Activated CD4-positive, alpha-beta memory T cell treated with anti-CD3 and anti-CD28 coated beads, Interleukin-2, amount 10 ng/mL, durations not matched to agents 7 days and 5 days (primary cell): ENCODE data around the gene BTAF1. TPM values are rescaled to one million over a fixed set of nuclear protein-coding genes. Genes with fewer than 3 reads are reported as not detected.

ENCODE experiments used
- CTCF ChIA-PET: fragments of 350-600 bp; sonication (Branson Sonifier 250); formaldehyde crosslinking; loops from one replicate; lab custom pipeline; 2021; ENCODE audit warnings: antibody characterized with exemption, inconsistent platforms; lab: Charles Lee
- POLR2A ChIA-PET: fragments of 350-600 bp; sonication (Branson Sonifier 250); formaldehyde crosslinking; loops from one replicate; lab custom pipeline; 2021; ENCODE audit warnings: antibody characterized with exemption; lab: Charles Lee
- DNase-seq: peaks from one replicate; pipeline ENCODE4 v3.0.0-alpha.2; 2020
- H3K27ac Mint-ChIP-seq: one replicate; pipeline ENCODE4 v1.8.0; 2021; ENCODE audit warnings: mild to moderate bottlenecking, mixed read lengths
- H3K27me3 Mint-ChIP-seq: one replicate; pipeline ENCODE4 v1.8.0; 2021; ENCODE audit warnings: mixed read lengths
- H3K36me3 Mint-ChIP-seq: one replicate; pipeline ENCODE4 v1.8.0; 2021; ENCODE audit warnings: low read depth, mixed read lengths
- H3K4me1 Mint-ChIP-seq: one replicate; pipeline ENCODE4 v1.8.0; 2021; ENCODE audit warnings: mixed read lengths
- H3K4me3 Mint-ChIP-seq: one replicate; pipeline ENCODE4 v1.8.0; 2021; ENCODE audit warnings: mild to moderate bottlenecking, mixed read lengths
- H3K9me3 Mint-ChIP-seq: one replicate; pipeline ENCODE4 v1.8.0; 2021; ENCODE audit warnings: mixed read lengths
- total RNA-seq, 2 experiments: library from RNA; stranded (reverse); gene quantifications; one replicate each; pipeline ENCODE4 v1.2.3, GENCODE V29; 2021

BTAF1 gene
- total RNA-seq, 2 experiments from 2014 or later, result 51.3 to 54.9 TPM

DNA sequence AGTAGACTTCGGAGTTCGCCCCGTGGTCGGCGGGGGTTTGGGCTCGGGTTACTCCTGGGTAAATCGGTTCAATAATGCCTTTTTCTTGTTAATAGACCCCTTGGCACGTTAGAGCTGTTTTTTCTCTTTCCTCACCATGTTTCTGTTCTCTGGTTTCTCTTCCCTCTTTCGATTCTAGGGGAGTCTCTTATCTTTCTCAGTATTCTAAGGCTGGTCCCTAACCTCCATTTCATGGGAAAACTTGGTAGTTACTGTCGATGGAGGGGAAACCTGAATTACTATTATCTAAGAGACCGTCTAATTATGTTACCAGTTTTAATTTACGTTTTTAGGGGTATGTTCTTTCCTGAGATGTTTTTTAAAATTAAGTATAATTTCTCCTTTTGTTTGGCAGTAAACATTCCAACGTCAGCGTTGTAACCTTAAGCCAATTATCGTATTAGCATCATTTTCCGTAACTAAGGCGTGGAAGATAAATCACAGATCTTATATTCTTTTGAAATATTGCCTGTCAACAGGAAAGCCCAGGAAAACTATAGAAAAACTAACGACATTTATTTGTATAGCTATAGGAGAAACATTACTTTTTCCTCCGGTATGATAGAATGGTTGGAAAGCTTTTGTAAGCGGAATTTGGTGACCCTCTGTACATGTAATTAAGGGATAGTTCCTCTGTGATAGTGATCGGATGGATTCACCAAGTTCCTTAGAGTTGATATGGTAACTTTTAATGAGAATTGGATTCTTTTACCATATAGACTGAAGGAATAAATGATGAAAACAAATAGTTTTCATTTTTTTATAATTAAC is 847 bp downstream of the BTAF1 start:
- Mint-ChIP-seq H3K4me1 (peaks cover 52% of the 10 kb centered on the region), H3K4me3 (peak overlapping the region; percentile 94), H3K27me3 (no peaks in the 10 kb centered on the region), H3K36me3 (peaks cover 20% of the 10 kb centered on the region), H3K27ac (peak overlapping the region; percentile 96), H3K9me3 (no peaks in the 10 kb centered on the region)
- DNase-seq, result no peak
- POLR2A ChIA-PET, result interaction anchor here (0.7 to 4.9 kb wide), 28 partner anchors 8 to 922 kb away, joined by 3 to 56 read pairs (median 6); partner anchors contain the start of genes CPEB3, FGFBP3, HECTD2 and KIF11
- CTCF ChIA-PET, result interaction anchor here (0.9 to 2.8 kb wide), 10 partner anchors 10 to 674 kb away, joined by 3 to 26 read pairs (median 4); partner anchors contain the start of gene FGFBP3

DNA sequence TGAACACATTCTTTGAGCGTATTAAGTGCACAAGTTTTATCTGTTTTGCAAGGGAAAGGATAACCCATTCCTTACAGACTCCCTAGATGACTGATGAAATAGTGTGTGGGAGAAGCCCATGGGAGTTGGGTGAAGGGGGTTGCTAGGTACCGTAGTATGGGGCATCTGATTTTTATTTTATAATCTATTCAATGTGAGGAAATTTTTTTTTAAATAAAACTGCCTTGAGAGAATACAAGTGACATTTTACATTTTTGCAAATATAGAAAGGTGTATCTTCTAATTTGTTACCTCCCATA is 1.4 kb downstream of the BTAF1 start:
- no peaks in the 10 kb centered on the region for H3K9me3 Mint-ChIP-seq
- CTCF ChIA-PET, result interaction anchor here (1.3 to 2.1 kb wide), 5 partner anchors 11 to 19 kb away, joined by 3 to 17 read pairs (median 5); partner anchors contain the start of gene FGFBP3

DNA sequence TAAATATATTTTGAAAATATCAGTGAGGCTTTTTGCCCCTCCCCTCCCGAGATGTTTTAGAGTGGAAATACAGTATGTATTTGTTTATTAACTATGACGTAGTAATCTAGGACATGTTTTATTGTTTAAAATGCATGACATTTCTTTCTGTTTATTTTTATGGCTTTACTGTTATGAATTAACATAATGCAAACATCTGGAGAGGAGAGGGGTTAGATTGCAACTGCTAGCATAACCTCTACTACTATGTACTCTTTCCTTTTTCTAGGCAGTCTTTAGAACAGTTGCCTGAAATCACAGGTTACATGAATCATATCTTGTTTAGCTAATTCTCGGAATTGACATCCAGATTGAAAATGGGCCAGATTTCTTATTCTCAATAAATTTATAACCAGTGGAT is 7.4 kb downstream of the BTAF1 start:
- Mint-ChIP-seq H3K4me3 (no peak overlapping the region), H3K36me3 (peaks cover 57% of the 10 kb centered on the region), H3K27me3 (no peaks in the 10 kb centered on the region), H3K9me3 (no peaks in the 10 kb centered on the region), H3K4me1 (peaks cover 51% of the 10 kb centered on the region), H3K27ac (no peak overlapping the region)
- CTCF ChIA-PET, result no interaction called here
- POLR2A ChIA-PET, result no interaction called here
- no peak for DNase-seq

More for the DNA sequence above, 1.4 kb downstream of the BTAF1 start:
- Mint-ChIP-seq H3K36me3 (peaks cover 20% of the 10 kb centered on the region), H3K27me3 (no peaks in the 10 kb centered on the region), H3K4me1 (peaks cover 52% of the 10 kb centered on the region), H3K27ac (no peak overlapping the region), H3K4me3 (peak overlapping the region; percentile 94)
- POLR2A ChIA-PET, result interaction anchor here (1.1 to 4.9 kb wide), 8 partner anchors 10 to 129 kb away, joined by 3 to 56 read pairs (median 11); partner anchors contain the start of gene FGFBP3
- no peak for DNase-seq

DNA sequence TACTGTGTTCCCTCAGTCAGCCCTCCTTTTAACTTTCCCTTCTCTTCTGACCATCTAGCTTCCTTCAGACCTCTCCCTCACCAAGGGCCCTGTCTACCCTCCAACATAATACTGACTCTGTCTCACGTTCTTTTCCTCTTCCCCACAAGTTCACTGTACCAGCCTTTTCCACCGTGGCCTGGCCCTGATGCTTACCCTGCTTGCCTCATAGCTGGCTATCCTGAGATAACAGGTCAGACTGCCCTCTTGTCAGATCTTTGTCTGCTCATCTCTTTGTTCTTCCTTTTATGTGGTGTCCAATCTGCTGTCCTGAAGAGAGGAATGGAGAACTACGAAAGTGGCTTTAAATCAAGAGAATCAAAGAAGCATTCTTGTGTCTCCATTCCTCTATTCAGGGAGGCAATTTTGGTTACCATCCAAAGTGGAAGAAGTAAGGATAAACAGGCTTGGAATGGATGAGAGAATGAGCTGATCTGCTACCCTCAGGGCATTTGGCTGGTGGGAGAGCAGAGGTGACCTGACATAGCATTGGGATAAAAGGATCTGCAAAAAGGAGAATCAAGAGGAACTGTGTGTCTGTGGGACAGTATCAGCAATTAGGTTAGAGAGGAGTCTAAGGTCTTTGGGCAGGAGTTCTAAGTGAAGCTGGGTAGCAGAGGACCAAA is 8.1 kb downstream of the BTAF1 start:
- POLR2A ChIA-PET, result interaction anchor here (0.5 to 2.6 kb wide), 5 partner anchors 8 to 44 kb away, joined by 3 to 18 read pairs (median 3); partner anchors contain the start of genes BTAF1 and FGFBP3
- Mint-ChIP-seq H3K4me1 (peaks cover 43% of the 10 kb centered on the region), H3K9me3 (no peaks in the 10 kb centered on the region), H3K36me3 (peaks cover 57% of the 10 kb centered on the region), H3K27me3 (no peaks in the 10 kb centered on the region), H3K27ac (no peak overlapping the region), H3K4me3 (no peak overlapping the region)
- no peak for DNase-seq
- CTCF ChIA-PET, result interaction anchor here (1.0 kb wide), 1 partner anchor 8 kb away, joined by 3 read pairs; the partner anchor contains the start of gene BTAF1

DNA sequence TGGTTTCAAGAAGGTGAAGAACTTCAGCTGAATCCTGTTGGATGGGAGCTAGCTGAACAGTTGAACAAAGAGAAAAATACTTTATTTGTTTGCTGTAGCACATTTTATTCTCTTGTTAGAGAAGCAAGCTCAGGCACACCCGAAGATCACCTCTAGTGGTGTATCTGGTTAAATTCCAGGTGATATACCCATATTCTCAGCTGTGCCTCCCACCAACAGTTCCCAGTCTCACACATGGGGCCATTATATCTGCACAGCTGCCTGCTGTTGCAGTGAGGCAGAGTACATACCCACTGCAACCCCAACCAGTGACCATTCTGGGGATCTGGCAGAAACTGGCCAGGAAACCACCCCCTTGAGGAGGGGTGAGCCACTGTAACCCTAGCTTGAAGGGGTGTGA is 9.2 kb downstream of the BTAF1 start:
- no peak overlapping the region for H3K27ac Mint-ChIP-seq
- POLR2A ChIA-PET, result interaction anchor here (0.9 to 2.6 kb wide), 3 partner anchors 9 to 46 kb away, joined by 3 to 18 read pairs (median 3); partner anchors contain the start of gene BTAF1
- H3K36me3 Mint-ChIP-seq, result peaks cover 60% of the 10 kb centered on the region
- H3K27me3 Mint-ChIP-seq, result no peaks in the 10 kb centered on the region
- H3K4me1 Mint-ChIP-seq, result peaks cover 39% of the 10 kb centered on the region
- no peak for DNase-seq
- no peak overlapping the region for H3K4me3 Mint-ChIP-seq
- no peaks in the 10 kb centered on the region for H3K9me3 Mint-ChIP-seq
- CTCF ChIA-PET, result interaction anchor here (0.8 to 1.0 kb wide), 3 partner anchors 8 to 25 kb away, joined by 3 read pairs; partner anchors contain the start of gene BTAF1

DNA sequence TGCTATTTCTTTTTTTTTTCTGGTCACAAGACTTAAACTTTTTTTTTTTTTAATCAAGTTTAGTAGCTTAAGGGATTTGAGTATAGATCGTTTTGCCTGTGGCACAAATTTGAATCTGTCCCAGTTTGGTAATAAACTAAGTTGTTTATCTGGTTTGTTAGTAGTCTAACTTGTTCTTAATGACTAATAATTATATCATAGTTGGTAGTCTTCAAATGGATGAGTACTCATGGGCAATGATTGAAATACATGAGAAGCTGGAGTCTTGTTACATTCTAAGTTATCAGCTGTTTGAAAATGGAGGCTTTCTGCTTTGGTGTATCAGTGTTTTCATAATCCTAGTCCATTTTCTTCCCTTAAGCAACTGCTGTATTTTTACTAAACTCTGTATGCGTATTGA is 12.3 kb downstream of the BTAF1 start:
- peaks cover 69% of the 10 kb centered on the region for H3K36me3 Mint-ChIP-seq

DNA sequence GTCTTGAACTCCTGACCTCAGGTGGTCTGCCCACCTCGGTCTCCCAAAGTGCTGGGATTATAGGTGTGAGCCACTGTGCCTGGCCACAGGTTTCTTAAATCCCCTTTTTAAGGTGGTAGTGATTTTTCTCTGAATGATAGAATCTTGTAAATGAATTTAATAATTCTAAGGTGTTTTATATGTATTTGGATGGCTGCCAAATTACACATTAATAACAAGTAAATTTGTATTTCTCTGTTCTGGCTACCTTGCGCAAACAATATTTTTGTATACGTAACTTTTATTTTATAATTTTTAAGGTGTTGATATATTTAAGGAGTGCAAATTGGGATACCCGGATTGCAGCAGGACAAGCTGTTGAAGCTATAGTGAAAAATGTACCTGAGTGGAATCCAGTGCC is 16.1 kb downstream of the BTAF1 start:
- DNase-seq, result no peak
- Mint-ChIP-seq H3K27ac (no peak overlapping the region), H3K9me3 (no peaks in the 10 kb centered on the region), H3K36me3 (peaks cover 53% of the 10 kb centered on the region), H3K27me3 (no peaks in the 10 kb centered on the region), H3K4me1 (peaks cover 14% of the 10 kb centered on the region), H3K4me3 (no peak overlapping the region)
- ChIA-PET POLR2A (interaction anchor here (2.0 kb wide), 1 partner anchor 16 kb away, joined by 6 read pairs; the partner anchor contains the start of gene BTAF1), CTCF (no interaction called here)

More for the DNA sequence above, 12.3 kb downstream of the BTAF1 start:
- no peak for DNase-seq
- ChIA-PET POLR2A (interaction anchor here (2.5 kb wide), 1 partner anchor 12 kb away, joined by 8 read pairs; the partner anchor contains the start of gene BTAF1), CTCF (interaction anchor here (0.8 kb wide), 1 partner anchor 12 kb away, joined by 4 read pairs; the partner anchor contains the start of gene BTAF1)
- Mint-ChIP-seq H3K27me3 (no peaks in the 10 kb centered on the region), H3K4me1 (peaks cover 29% of the 10 kb centered on the region), H3K4me3 (no peak overlapping the region), H3K9me3 (no peaks in the 10 kb centered on the region), H3K27ac (no peak overlapping the region)

DNA sequence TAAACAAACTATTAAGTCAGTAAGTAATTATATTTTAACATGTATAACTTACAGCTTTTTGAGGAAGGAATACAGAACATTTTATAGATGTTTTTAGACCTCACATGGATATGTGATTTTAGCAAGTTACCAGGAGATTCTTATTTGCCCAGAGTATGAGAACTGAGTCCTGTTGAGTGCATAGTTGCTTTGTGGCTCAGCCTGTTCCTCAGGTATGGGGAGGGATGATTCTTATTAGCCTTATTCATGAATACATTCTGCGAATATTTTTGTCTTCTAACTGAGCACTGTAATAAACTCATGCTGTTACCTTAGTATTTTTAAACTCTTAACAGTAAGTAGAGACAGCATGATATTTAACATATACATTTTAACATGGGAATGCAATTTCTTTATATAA is 17.9 kb downstream of the BTAF1 start:
- no peak for DNase-seq
- Mint-ChIP-seq H3K4me1 (peaks cover 26% of the 10 kb centered on the region), H3K4me3 (no peak overlapping the region), H3K36me3 (peaks cover 54% of the 10 kb centered on the region), H3K27me3 (no peaks in the 10 kb centered on the region), H3K9me3 (no peaks in the 10 kb centered on the region), H3K27ac (no peak overlapping the region)
- CTCF ChIA-PET, result interaction anchor here (0.7 to 1.6 kb wide), 5 partner anchors 9 to 33 kb away, joined by 3 to 8 read pairs (median 3); no protein-coding TSS in a partner anchor
- POLR2A ChIA-PET, result interaction anchor here (2.0 to 3.5 kb wide), 2 partner anchors 18 kb away, joined by 6 to 20 read pairs; partner anchors contain the start of gene BTAF1

DNA sequence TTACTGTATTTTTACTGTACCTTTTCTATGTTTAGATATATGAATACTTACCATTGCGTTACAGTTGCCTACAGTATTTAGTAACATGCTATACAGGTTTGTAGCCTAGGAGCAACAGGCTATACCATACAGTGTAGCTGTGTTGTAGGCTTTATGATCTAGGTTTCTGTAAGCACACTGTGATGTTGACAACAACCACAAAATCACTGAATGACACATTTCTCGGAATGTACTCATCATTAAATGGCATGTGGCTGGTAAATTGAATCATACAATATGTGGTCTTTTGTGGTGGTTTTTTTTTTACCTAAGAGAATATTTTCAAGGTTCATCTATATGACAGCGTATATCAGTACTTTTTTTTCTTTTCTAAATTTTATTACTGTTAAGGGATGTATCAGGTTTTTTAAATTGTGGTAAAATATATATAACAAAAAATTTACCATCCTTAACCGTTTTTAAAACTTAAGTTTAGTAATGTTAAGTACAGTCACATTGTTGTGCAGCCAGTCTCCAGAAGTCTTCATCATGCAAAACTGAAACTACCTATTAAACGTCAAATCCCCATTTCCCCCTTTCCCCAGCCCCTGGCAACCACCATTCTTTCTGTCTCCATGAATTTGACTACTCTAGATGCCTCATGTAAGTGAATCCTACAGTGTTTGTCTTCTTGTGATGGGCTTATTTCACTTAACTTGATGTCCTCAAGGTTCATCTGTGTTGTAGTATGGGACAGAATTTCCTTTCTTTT is 21.5 kb downstream of the BTAF1 start:
- Mint-ChIP-seq H3K4me1 (peaks cover 27% of the 10 kb centered on the region), H3K36me3 (peaks cover 52% of the 10 kb centered on the region), H3K27ac (peak overlapping the region; percentile 61), H3K4me3 (peak overlapping the region; percentile 23), H3K9me3 (no peaks in the 10 kb centered on the region), H3K27me3 (no peaks in the 10 kb centered on the region)
- DNase-seq, result no peak
- ChIA-PET CTCF (interaction anchor here (0.9 kb wide), 1 partner anchor 20 kb away, joined by 3 read pairs; no protein-coding TSS in a partner anchor), POLR2A (interaction anchor here (1.2 to 3.5 kb wide), 2 partner anchors 13 to 22 kb away, joined by 3 to 20 read pairs; partner anchors contain the start of gene BTAF1)

DNA sequence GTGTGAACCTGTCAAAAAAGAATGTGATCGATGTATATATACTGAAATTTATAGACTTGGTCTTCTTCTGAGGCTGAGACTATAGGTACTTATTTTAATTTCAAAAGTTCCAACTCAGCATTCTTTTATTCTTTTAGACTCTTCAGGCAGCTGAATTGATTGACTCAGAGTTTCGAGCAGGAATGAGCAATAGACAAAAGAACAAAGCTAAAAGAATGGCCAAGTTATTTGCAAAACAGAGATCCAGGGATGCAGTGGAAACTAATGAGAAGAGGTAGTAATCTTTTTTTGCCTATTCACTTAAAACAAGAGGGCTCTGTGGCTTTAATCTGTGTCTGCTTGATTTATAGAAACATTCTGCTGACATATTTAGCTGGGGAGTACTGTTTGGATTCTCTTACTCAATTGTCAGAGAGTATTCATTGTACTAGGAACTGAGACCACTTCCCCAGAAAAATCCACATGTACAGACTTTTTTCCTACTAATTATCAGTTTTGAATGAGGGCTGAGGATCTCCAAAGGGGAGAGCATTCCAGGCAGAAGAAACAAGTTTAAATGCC is 30.1 kb downstream of the BTAF1 start:
- POLR2A ChIA-PET, result interaction anchor here (1.4 kb wide), 1 partner anchor 30 kb away, joined by 7 read pairs; the partner anchor contains the start of gene BTAF1
- Mint-ChIP-seq H3K27me3 (no peaks in the 10 kb centered on the region), H3K4me3 (no peak overlapping the region), H3K27ac (no peak overlapping the region), H3K4me1 (no peaks in the 10 kb centered on the region), H3K9me3 (no peaks in the 10 kb centered on the region), H3K36me3 (peaks cover 64% of the 10 kb centered on the region)
- CTCF ChIA-PET, result no interaction called here
- DNase-seq, result no peak

DNA sequence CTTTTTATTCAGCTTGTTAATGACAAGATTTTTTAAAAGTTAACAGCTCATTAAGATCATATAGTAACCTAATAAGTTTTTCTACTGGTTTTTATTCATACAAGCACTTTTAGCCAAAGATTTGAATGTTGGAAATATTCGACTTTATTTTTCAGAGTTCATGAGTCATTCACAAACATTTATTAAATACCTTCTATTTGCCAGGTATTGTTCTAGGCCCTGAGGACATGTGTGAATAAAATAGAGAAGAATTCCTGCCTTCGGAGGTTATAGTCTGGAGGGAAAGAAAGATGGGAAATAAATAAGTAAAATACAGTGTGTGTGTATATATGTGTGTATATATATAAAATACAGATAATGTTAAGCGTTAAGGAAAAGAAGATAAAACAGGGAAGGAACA is 31.5 kb downstream of the BTAF1 start:
- Mint-ChIP-seq H3K27me3 (no peaks in the 10 kb centered on the region), H3K27ac (no peak overlapping the region), H3K36me3 (peaks cover 68% of the 10 kb centered on the region), H3K9me3 (no peaks in the 10 kb centered on the region), H3K4me3 (no peak overlapping the region), H3K4me1 (no peaks in the 10 kb centered on the region)
- DNase-seq, result no peak
- ChIA-PET CTCF (no interaction called here), POLR2A (no interaction called here)

DNA sequence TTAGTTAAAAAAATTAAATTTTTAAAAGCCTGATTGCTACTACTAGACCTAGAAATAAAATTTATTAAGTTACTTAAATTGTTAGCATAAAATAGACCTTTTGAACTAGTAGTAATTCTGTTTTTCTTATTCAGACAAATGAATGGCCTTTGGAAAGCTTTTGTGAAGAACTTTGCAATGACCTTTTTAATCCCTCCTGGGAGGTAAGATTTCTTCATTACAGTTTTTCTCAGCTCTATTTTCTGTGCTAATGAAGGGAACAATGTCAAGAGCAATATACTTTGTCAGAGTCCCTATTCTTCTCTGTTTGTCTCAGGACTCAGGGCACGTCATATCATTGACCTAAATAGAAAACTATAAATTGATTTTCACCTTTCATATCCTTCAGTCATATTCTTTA is 33.5 kb downstream of the BTAF1 start:
- peaks cover 66% of the 10 kb centered on the region for H3K36me3 Mint-ChIP-seq
- H3K9me3 Mint-ChIP-seq, result no peaks in the 10 kb centered on the region
- no peak for DNase-seq
- H3K27ac Mint-ChIP-seq, result no peak overlapping the region
- H3K4me3 Mint-ChIP-seq, result no peak overlapping the region
- POLR2A ChIA-PET, result no interaction called here
- no peaks in the 10 kb centered on the region for H3K4me1 Mint-ChIP-seq
- CTCF ChIA-PET, result no interaction called here
- H3K27me3 Mint-ChIP-seq, result no peaks in the 10 kb centered on the region
